Superior temporal gyrus (tissue), 1 donor: ENCODE measurements around the gene C1orf21.

ENCODE experiments used
- DNase-seq: peaks from one replicate; pipeline ENCODE4 v3.0.0-alpha.2; 2016; ENCODE audit errors: extremely low spot score

Gene C1orf21

DNA sequence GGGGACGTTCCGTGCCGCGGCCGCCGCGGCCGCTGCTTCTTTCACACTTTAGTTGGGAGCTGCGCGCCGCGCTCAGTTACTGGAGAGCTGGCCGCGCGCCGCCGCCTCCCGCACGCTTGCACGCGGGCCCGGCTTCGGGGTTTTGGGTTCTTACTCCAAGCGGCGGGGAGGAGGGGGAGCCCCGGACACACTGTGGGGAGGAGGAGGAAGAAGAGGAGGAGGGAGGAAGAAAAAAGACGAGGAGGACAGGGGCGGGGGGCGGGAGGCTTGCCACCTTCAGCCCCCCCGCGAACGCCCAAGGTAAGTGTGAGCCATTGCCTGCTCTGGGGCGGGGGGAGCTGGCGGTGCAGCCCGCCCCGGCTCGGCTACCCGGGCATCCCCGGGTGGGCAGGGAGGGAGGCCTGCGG, 243 bp downstream of the C1orf21 start:
- DNase-seq: no peak

DNA sequence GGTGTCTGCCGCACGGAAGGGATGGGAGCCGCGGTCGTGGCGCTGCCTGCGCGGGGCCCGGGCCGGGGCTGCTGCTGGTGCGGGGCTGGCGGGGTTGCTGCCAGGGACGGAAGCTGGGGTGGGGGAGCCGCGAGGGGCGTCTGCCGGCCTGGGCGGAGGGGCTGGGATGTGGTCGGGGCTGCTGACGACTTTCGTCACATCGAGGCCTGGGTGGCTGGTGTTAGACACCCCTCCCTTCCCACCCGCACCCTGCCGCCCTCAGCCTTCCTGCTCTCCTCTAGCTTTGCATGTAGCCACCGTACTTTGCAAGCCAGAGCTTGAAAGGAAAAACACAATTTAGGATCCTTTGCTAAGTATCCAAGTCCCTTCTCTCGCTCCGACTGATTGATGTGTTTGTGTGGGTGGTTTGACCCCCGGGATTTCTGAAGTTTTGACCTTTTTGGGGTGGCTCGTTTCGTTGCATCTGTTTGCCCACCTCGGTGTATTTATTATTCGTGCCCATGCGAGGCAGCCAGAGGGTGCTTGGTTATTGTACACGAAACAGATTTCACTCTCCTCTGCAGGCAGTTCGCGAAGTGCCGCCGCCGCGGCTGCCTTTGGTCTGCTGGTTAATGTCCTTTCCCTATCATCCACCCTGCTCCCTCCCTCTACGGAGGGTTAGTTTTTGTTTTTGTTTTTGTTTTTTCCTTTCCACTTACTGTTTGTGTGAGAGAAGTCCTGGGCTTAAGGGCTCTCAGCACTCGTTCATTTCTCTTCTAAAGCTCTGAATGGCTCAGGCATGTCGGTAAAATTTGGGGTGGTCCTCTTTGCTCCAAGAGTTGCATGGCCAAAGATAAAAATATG, 868 bp downstream of the C1orf21 start:
- DNase-seq: peak; percentile 57

DNA sequence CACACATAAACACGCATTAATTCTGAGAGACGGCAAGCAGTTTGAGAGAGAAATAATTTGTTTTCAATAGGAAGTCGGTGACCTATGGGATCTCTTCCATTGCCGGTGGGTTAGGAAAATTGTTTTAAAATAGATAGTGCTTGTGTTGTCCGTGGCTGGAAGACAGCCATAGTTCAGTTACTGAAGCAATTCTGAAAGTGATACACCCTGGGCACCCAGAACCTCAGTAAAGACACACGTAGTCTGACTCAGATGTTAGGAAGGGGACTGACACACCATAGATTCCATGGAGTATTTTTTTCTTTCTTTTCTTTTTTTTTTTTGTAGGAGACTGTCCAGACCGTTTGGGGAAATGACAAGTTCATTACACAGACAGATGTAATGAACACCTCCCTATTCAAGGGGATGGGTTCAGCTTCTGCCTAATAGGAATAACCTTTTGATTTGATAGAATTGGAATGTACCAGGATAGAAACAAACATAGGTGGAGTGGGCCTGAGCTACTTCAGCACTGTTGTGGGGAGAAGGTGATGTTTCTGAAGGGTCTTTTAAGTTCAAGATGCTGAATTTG, 1.6 kb downstream of the C1orf21 start:
- peak; percentile 37 for DNase-seq

DNA sequence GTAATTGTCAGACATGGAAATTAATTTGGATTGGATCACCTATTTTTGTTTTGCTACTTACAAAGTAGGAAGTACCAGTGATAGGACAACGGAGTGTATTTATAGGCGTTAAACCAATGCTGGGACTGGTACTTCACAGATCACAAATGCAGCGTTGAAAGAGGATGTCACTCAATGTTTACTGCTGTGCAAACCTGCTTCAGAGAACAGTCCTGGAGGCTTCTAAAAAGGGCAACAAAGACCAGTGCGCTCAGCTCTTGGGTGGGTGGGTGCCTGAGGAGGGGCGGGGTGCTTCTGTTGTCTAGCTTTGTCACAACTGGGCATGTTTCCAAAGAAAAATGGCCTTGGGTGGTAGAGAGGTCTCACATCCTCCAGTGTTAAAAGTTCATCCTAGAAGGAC, 2.1 kb downstream of the C1orf21 start:
- no peak for DNase-seq

DNA sequence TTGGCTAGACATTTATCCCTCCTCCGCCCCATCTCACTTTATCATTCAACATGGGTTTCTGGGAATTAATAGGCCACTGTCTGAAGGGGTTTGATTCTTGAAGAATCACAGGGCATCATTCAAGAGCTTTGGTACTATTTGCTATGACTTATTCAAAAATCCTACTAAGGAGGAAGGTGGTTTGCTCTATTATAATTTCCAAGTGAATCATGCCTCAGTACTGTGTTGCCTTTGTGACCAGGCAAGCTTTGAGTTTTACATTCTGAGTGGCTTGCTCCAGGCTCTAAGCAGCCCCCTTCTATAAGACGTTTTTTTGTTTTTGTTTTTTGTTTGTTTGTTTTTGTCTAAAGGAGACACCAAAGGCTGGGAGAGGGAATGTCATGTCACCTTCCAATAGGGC, 2.6 kb downstream of the C1orf21 start:
- DNase-seq: no peak

DNA sequence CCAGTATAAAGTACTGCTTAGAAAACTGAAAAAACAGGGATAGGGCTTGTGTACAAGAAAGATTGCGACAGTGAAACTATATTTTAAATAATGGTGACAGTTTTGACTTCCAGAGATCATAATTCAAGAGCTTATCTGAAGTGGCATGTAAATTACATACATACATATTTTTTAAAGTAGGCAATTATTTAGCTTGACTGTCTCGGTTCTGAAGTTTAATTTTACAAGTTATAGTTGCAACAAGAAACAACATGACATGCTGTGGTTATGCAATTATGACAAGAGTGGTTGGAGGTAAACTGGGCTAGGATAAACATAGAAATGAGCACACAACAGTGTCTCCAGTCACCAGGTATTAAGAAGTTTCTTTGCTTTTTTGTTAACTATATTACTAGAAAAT, 4.1 kb downstream of the C1orf21 start:
- no peak for DNase-seq

DNA sequence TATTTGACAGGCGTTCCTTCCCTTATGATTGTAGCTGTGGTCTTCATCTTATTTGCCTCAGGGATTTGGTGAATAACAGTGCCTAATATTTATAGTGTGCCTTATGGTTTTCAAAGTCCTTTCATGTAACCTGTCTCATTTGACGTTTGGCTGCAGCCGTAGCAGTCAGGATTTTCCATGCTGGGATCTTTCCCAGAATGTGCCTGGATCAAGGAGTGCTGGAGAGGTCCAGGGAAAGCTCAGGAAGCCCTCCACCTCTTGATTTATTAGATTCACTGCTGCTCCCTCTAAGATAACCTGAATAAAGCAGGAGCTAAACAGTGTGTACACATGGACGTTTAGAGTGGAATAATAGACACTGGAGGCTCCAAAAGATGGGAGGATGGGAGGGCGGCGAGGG, 5.2 kb downstream of the C1orf21 start:
- DNase-seq: no peak

DNA sequence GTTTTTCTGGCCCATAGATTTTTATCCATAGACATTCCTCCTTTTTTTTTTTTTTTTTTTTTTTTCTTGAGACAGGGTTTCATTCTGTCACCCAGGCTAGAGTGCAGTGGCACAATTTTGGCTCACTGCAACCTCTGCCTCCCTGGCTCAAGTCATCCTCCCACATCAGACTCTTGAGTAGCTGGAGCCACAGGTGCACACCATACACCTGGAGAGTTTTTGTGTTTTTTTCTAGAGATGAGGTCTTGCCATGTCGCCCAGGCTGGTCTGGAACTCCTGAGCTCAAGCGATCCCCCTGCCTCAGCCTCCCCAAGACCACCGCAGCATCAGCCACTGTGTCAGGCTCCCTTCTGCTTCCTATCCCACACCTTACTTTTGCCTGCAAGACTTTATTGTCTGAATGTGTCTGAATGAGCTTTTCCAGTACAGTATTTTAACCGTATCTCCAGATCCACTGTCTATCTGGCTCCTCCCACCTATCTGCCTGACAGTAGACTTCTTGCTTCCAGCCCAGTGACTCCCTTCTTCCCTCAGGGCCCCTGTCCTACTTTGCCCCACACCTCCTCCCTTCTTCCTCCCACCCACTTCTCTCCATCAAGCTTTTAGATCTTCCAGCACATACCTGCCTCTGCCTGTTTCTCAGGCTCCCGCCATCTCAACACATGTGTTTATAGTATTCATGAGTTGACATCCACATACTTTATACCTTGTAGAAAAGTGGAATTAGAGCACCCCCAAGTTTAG, 6.1 kb downstream of the C1orf21 start:
- no peak for DNase-seq

DNA sequence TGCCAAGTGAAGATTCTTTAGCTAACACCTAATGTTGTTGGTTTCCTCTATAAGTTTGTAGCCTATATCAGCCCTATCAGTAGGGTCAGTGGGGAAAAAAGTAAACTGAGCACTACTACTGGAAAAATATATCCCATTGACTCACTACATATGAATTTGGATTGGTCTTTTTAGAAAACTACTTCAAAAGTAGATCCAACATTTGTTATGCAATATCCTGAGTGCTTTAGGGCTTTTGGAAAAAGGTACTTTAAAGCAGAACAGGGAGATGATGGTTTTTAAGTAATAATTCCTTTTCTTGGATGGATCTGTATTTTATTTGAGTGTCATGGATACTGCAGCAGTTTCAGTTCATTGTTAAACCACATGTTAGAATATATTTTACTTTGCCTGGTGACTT, 7.1 kb downstream of the C1orf21 start:
- no peak for DNase-seq

DNA sequence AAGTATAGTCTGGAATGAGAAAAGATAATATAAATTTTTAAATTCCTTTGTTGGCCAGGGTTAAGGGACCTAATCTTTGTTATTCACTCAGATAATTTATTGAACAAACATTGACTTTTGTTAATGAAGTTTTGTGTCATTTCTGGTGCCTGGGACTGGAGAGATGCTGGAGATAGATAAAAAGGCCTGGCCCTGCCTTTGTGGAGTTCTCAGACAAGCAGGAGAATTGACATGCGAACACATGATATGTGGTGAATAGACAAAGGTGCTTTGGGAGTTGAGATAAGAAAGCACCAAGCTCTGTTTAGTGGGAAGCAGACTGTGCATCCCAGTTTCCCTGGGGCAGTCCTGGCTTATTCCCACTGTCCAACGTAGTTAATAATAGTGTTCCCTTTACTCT, 8.5 kb downstream of the C1orf21 start:
- DNase-seq: no peak

DNA sequence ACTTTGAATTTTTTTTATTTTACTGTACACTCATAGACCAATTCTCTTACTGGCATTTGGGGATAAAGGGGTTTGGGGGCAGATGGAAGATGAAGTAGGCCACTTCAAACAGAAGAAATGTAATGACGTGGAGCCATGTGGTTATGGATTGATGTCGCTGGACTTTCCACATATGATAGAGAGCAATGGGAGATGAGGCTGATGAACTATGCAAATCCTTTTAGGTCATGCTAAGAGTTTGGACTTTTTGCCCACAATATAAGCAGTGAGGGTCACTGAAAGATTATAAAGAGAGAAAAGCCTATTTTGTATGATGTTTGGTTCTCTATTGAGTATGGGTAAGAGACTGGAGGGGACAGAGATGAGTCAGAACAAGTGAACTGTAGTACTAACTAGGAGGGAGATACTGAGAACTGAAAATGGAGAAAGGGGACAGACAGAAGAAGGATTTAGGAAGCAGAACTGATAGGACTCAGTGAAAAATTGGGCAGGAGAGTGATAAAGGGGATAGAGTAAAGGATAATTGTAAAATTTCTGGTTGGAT, 9.2 kb downstream of the C1orf21 start:
- no peak for DNase-seq

DNA sequence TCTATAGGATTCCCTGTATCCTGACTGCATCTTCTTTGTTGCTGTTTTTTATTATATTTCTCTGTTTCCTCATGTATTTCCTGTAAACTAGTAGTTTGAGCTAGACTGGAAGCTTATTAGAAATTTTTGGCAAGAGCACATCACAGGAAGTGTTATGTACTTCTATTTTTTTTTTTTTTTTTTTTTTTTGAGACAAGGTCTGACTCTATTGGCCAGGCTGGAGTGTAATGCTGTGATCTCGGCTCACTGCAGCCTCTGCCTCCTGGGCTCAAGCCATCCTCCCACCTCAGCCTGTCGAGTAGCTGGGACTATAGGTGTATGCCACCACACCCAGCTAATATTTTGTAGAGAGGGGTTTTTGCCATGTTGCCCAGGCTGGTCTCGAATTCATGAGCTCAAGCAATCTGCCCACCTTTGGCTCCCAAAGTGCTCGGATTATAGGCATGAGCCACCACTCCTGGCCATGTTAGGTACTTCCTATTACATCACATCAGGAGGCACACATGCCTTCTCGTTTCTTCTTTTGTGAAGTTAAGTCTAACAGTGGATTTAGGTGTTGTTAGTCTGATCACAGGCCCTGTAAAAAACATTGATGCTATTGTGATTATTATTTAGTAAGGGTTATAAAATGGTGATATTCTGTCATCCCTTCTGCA, 12.5 kb downstream of the C1orf21 start:
- DNase-seq: no peak

DNA sequence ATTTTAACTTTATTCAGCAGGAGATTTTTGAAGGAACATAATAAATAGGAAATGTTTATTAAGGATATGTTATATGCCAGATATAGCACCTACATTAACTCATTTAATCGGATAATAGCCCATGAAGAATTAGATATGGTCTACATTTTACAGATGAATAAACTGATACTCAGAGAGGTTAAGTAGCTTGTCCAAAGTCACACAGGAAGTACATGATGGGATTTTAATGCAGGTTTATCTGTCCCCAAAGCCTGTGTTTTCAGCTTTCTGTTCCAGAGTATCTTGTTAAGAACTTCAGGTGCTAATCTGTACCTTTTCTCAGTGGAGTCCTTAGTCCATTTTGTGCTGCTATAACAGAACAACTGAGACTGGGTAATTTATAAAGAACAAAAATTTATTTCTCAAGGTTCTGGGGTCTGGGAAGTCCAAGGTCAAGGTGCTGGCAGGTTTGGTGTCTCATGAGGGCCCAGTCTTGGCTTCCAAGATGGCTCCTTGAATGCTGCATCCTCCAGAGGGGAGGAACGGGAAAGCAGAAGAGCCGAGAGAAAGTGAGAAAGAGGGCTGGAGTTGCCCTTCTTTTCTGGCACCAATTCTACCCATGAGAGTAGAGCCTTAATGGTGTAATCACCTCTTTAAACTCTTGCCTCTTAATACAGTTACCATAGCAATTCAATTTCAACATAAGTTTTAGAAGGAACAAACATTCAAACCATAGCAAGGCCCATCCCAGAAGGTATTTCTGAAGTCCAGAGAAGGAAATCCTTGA, 17.3 kb downstream of the C1orf21 start:
- no peak for DNase-seq

DNA sequence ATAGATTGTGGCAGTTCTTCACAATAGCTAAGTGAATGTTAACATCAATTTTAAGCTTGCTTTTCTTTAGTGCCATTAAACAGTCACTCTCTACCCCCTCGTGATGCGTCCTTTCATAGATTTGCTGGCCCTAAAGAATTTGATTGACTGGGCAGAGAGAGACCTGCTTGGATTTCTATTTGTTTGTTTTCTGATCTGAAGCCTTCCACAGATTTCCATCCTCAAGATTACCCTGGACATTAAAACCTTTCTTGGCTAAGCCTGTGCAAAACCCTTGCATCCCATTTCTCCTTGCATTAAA, 17.8 kb downstream of the C1orf21 start:
- DNase-seq: no peak

DNA sequence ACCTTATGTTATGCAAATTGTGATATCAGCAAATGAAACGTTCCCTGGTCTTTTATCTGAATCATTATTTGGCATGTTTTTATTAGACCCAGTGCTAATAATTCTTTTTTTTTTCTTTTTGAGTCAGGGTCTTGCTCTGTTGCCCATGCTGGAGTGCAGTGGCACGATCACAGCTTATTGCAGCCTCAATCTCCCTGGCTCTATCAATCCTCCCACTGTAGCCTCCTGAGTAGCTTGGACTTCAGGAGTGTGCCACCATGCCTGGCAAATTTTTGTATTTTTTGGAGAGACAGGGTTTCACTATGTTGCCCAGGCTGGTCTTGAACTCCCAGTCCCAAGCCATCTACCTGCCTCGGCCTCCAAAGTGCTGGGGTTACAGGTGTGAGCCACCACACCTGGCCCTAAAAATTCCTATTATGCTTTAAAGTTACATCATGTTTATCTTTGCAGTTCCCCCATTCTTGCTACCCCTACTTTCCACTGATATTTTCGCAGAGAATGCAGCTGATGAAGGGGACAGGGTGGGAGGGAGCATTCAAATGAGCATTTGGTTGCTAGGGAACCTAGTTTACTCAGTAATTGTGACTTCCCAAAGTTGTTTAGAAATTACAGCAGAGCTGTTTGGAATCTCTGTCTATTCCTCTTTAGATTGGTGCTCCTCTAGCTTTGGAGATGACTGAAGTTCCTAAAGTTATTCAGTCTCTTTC, 18.4 kb downstream of the C1orf21 start:
- no peak for DNase-seq

DNA sequence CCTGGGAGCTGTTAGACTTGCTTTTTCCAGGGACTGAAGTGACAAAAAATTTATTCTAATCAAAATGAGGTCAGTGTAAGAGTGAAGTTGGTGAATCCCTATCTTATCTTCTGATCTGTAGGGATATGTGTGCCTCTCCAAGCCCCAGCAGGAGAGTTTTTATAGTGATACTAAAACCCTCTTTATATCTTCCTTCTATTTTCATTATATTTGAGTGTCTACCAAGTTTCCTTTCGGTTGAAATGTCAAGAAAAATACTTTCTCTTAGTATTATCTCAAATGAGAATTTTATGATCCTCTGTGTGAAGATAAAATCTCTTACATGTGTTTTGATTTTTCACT, 18.9 kb downstream of the C1orf21 start:
- no peak for DNase-seq

DNA sequence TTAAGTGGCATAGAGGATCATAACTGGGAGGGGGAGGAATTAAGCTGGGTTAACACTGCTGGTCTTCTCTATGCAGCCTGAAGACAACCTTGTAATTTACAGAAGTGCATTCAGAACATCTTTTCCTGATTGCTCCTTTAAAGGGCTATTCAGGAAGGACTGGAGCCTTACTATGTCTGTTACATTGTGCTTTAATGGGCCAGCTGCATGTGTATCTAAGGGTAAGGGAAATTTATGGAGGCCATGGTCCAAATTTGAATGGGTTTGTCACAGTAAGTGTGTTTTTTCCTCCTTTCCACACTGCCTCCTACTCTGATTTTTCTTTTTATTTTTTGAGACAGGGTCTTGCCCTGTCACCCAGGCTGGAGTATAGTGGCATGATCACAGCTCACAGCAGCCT, 19.6 kb downstream of the C1orf21 start:
- no peak for DNase-seq

DNA sequence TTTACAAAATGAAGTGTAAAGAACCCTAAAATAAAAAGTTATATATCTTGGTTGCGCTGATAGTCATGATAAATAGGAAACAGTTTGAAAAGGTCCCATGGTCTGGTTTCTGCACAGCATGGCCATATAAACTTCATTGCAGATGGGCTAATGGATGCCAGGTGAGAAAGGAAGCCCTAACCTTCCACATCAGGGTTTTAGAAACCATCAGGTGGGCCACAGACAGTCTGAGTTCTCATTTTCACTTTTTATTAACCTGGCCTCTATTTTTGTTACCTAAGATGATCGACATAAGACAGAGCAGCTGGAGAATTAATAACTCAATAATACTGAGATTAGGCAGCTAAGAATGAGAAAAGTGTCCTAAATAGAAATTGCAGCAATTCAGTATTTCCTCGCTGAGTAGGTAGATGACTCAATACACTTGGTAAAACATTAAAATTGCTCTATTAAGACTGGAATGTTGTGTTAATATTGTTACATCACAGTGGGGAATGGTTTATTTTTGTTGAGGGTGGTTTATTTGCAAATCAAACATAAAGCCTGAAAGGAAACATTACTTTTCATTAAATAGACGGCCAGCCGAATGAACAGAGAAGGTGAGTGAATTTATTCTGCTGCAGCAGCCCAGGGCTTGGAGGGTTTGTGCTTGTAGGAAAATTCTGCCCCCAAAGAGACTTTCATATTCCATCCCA, 21.1 kb downstream of the C1orf21 start:
- DNase-seq: no peak

DNA sequence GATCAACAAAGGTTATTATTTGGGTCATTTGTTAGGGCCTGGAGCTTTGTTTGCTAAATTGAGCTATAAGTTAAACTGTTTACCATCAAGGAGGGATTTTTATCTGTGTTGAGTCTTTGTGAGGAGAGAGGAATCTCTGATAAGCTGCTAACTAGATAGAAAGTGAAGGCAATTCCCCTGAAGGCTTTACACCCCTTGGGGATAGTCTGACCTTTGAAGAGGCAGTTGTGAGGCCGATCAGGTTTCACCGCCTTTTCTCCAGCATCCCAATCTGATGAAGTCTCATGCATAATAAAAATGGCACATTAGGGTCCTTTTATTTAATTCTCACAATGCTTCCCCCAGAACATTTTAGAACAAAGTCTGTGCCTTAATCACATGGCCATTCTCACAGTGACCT, 21.8 kb downstream of the C1orf21 start:
- DNase-seq: no peak

DNA sequence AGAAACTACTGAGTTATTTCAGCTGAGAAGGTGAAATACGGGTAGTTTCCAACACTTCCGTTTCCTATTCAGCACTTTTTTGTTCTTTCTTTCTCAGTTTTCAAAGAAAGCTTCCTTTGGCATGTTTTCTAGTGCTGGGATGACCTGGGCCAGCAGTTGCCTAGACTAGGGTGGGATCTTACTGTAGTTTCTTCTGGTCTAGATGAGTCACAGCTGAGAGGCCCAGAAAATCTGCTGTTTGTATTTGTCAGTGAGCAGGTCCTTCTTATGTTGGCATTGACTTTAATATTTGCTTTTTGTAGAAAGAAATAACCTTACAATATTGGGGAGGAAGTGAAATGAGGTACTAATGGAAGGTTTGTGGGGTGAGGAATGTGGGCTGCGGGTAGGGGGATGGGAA, 22.2 kb downstream of the C1orf21 start:
- no peak for DNase-seq
